Measurements from ENCODE around the gene RAB11FIP4. TPM values are rescaled to one million over a fixed set of nuclear protein-coding genes. Genes with fewer than 3 reads are reported as not detected.
"Not testable (repeated sequence)": the region's sequence is repeated elsewhere in the genome, so short reads cannot be mapped to it uniquely, and the experiment has no call there.

RAB11FIP4 gene
- total RNA-seq, 4 donors from 2014 or later = 9.9 to 23.6 (median 16.1) TPM

GRCh38 chr17:31381165-31381668 is 10.3 kb upstream of the RAB11FIP4 start:
- intact Hi-C loops (cut with DNase I) = no loop called here
- Histone ChIP-seq H3K36me3 (peaks cover 0 to 11% (median 0%) of the 10 kb centered on the region in 3 donors), H3K27ac (no peak overlapping the region), H3K4me1 (no peaks in the 10 kb centered on the region), H3K27me3 (no peaks in the 10 kb centered on the region), H3K4me3 (no peak overlapping the region), H3K9me3 (no peaks in the 10 kb centered on the region)
- no peak for DNase-seq
- no peak for TF ChIP-seq CTCF (IDR thresholded peaks at IDR 0.05)
- no peak for TF ChIP-seq POLR2A (IDR thresholded peaks at IDR 0.05)

GRCh38 chr17:31382668-31383275 is 8.7 kb upstream of the RAB11FIP4 start:
- H3K4me3 ChIP-seq; intact Hi-C loops (cut with DNase I); DNase-seq; H3K4me1 ChIP-seq; H3K9me3 ChIP-seq; H3K27me3 ChIP-seq; H3K27ac ChIP-seq: not testable (repeated sequence)
- 91 to 92% methylated on average over 10 to 11 of the region's 11 CpGs for WGBS, 2 donors
- peaks cover 0 to 11% (median 0%) of the 10 kb centered on the region in 3 donors for H3K36me3 ChIP-seq

GRCh38 chr17:31383488-31383887 is 8.0 kb upstream of the RAB11FIP4 start:
- H3K36me3 ChIP-seq = peaks cover 0 to 11% (median 0%) of the 10 kb centered on the region in 3 donors
- H3K27me3 ChIP-seq; H3K4me3 ChIP-seq; DNase-seq; intact Hi-C loops (cut with DNase I); H3K27ac ChIP-seq; H3K4me1 ChIP-seq; H3K9me3 ChIP-seq: not testable (repeated sequence)
- 86 to 97% methylated on average over 3 to 6 of the region's 6 CpGs for WGBS, 2 donors

- Histone ChIP-seq H3K4me1 (peaks cover 0 to 11% (median 1%) of the 10 kb centered on the region in 3 donors), H3K36me3 (peaks cover 0 to 11% (median 0%) of the 10 kb centered on the region in 3 donors), H3K27ac (no peak overlapping the region), H3K9me3 (no peaks in the 10 kb centered on the region), H3K4me3 (no peak overlapping the region), H3K27me3 (peaks cover 0 to 21% (median 0%) of the 10 kb centered on the region in 4 donors)
- no peak for DNase-seq
- intact Hi-C loops (cut with DNase I) = no loop called here
- no peak for TF ChIP-seq POLR2A (IDR thresholded peaks at IDR 0.05)
- TF ChIP-seq CTCF (IDR thresholded peaks at IDR 0.05) = no peak
- WGBS, 2 donors = 78 to 82% methylated on average over 6 to 7 of the region's 7 CpGs
Observed at GRCh38 chr17:31385428-31386285, 5.8 kb upstream of the RAB11FIP4 start.

- DNase-seq = no peak
- no peak overlapping the region for H3K4me3 ChIP-seq
- 48 to 49% methylated on average over 3 of the region's 3 CpGs for WGBS, 2 donors
- no peak for TF ChIP-seq CTCF (IDR thresholded peaks at IDR 0.05)
- no peak for TF ChIP-seq POLR2A (IDR thresholded peaks at IDR 0.05)
- peaks cover 4 to 20% (median 8%) of the 10 kb centered on the region in 3 donors for H3K4me1 ChIP-seq
- intact Hi-C loops (cut with DNase I) = no loop called here
- H3K27me3 ChIP-seq = peaks cover 0 to 30% (median 1%) of the 10 kb centered on the region in 4 donors
- H3K27ac ChIP-seq = no peak overlapping the region
- H3K36me3 ChIP-seq = peaks cover 0 to 11% (median 0%) of the 10 kb centered on the region in 3 donors
- no peaks in the 10 kb centered on the region for H3K9me3 ChIP-seq
Observed at GRCh38 chr17:31386542-31387075, 4.9 kb upstream of the RAB11FIP4 start.

GRCh38 chr17:31387438-31387837 is 4.0 kb upstream of the RAB11FIP4 start:
- Histone ChIP-seq H3K36me3 (peaks cover 0 to 6% (median 0%) of the 10 kb centered on the region in 3 donors), H3K4me3 (no peak overlapping the region), H3K27ac (no peak overlapping the region), H3K27me3 (peaks cover 0 to 38% (median 6%) of the 10 kb centered on the region in 4 donors), H3K9me3 (no peaks in the 10 kb centered on the region), H3K4me1 (peaks cover 10 to 27% (median 15%) of the 10 kb centered on the region in 3 donors)
- WGBS, 2 donors = 84 to 89% methylated on average over 7 to 8 of the region's 12 CpGs
- TF ChIP-seq POLR2A (IDR thresholded peaks at IDR 0.05) (no peak), CTCF (IDR thresholded peaks at IDR 0.05) (no peak)
- intact Hi-C loops (cut with DNase I) = no loop called here
- DNase-seq = no peak
